Parietal lobe (tissue), 1 donor: ENCODE results near the gene ISOC2. TPM values are rescaled to one million over a fixed set of nuclear protein-coding genes. Genes with fewer than 3 reads are reported as not detected.

Experiments used
- total RNA-seq: library from RNA; depleted of rRNA; stranded (reverse); fragments of >200 nt; gene quantifications from one replicate; pipeline ENCODE4 v1.2.3, GENCODE V29; 2014

Gene ISOC2, protein sequence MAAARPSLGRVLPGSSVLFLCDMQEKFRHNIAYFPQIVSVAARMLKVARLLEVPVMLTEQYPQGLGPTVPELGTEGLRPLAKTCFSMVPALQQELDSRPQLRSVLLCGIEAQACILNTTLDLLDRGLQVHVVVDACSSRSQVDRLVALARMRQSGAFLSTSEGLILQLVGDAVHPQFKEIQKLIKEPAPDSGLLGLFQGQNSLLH
- 13.1 TPM for total RNA-seq

DNA sequence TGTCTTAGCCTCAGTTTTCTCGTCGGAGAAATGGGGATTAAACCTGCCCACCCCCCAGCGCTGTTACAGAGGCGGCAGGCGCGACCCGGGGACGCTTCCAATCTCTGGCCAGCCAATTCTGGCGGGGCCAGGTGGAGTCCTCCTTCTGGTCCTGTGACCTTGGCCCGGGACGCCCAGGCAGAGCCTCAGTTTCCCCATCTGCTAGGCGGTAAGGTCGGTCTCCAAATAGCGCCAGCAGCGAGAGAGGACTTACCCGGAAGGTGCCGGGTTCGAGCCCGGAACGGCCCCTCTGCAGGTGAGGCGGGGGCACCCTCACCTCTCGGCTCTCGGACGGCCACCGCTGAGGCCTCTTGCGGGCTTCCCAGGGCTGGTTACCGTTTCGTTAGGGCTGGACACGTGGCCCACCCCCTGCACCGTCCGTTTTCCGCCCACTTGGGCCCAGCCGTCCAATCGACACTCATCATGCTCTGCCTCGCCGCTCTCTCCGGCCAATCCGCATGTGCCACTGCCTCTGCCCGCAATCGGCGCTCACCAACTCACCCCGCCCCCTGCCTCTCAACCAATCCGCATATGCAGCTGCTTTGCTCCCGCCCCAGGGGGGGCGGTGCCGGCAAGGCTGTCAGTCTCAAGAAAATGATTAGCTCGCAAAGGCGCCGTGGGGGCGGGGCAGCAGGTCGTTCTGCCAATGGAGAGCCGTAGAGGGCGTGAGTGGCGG, at the start of gene ISOC2:
Gene ISOC2, minus strand, starts transcription at position 384 of the 715 bp plus-strand sequence. CDS start 5,156 bp downstream, outside the sequence.

DNA sequence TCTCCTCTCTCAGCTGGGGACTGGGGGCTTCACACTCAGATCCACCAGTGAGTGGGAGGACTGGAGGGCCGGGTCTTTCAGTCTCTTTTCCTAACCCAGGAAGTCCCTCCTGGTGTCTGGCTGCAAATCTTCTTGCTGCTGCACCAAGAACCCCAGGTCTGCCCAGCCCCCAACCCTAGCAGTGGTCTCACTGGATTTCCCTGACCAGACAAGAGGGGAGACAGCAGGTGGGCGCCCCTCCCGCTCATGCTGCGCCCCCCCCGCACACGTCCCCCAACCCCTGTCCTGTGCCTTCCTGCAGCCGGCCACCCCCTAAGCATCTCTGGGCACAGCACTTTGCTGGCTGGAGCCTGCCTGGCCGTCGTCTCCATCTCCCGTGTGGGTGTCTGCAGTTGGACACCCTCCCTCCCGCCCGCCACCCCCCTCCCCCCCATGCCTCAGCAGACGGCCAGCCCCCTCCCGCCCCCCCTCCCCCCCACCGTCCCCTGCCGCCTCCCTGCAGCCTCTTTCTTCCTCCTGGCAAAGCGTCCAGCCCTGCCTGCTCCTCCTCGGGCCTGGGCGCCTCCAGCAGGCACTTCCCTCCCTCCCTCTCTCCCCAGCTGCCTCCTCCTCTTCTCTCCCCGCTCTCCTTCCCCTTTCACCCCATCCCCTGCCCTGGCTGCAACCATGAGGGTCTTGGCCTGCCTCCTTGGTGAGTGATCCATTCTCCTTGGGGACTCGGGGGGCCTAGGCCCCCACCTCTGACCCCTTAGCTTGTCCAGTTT, 26.7 kb upstream of the ISOC2 start, which contains the start of gene SSC5D:
Gene SSC5D, plus strand, starts transcription at position 513 of the 764 bp plus-strand sequence. Its CDS starts 154 bp downstream, at position 667.

DNA sequence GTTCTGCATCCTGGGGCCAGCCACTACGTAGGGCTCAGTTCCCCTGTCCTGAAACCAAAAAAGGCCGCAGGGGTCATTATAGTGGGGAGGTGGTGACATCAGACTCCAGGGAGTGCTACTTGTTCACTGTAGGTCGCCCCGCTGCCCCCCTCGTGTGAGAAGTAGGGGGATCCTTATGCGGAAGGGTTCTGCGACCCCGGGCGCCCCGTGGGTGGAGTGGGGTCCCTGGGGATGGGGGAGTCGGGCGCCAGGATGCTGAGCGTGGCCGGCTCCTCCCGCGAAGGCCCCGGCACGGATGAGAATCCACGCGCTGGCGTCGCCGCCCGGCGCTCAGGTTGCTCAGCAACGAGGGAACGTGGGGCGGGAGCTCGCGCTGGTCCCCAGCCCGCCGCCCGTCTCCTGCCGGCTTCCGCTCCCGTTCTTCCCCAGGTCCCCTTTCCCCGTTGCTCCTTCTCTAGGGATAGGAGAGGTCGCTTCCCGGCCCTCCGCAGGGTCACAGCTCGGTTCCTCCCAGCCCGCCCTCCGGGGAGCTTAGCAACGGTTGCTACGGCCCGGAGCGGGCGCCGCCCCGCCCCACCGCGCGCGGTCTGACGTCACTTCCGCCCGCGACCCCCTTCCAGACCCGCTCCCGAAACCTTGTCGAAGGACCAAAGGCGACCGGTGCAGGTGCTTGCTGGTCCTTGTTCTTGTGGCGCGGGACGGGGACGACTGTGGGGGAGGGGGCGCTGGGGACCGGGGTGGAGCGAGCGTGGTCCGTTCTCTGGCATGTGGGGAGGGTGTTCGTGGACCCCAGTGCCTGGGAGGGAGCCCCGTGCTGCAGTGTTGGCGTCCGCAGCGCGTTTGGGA, 23.4 kb upstream of the ISOC2 start, which contains the start of gene NAT14:
Gene NAT14, plus strand, starts transcription at position 596 of the 846 bp plus-strand sequence. CDS start 521 bp downstream, outside the sequence.

DNA sequence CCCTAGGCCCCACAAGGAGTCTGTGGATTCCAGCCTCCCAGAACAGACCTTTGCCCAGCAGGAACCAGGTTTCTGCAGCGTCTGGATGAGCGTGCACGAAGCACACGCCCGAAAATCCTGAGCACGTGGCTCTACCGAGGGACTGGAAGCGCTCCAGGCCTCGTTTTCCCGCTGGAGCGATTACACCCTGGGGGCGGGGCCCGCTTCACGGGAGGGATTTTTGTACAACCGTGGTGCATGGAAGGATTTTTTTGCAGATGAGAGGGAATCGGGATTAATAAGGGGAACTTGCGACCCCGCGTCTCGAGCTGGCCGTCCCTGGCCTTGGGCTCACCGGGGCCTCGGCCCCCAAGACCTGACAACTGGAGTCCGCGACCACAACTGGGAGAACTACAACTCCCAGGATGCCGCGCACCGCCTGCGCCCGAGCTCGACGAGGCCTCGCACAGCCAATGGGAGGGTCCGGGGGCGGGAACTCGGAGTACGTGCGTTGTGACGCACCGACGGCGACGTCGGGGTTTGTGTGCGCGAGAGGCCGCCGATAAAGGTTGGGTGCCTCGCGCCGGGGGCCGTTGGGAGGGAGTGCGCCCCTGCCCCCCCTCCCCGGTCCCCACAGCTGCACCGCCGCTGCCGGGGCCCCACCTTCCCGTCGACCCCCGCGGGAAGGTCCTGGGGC, 14.8 kb upstream of the ISOC2 start, which contains the start of gene ZNF628:
Gene ZNF628, plus strand, starts transcription at position 518 of the 676 bp plus-strand sequence. CDS start 3,294 bp downstream, outside the sequence.

DNA sequence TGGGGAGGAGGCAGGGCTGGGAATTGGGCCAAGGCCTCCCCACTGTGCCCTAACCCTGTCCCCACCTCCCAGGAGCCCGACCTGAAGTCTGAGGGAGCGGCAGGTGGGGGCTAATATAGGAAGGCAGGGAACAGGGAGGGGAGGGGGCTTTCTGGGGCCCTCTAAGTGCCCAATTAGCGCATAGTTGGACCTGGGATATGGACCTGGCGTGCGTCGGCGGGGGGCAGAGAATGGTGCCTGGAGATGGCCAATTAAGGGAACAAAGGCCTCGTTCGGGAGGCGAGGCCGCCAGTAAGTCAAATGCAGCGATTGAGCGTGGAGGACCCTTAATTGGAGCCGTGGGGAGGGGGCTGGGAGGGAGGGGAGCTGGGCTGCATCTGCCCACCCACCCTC, 3.2 kb upstream of the ISOC2 start, which contains the start of gene C19orf85:
Gene C19orf85, minus strand, starts transcription at position 90 of the 393 bp plus-strand sequence. CDS start 197 bp downstream, outside the sequence.

DNA sequence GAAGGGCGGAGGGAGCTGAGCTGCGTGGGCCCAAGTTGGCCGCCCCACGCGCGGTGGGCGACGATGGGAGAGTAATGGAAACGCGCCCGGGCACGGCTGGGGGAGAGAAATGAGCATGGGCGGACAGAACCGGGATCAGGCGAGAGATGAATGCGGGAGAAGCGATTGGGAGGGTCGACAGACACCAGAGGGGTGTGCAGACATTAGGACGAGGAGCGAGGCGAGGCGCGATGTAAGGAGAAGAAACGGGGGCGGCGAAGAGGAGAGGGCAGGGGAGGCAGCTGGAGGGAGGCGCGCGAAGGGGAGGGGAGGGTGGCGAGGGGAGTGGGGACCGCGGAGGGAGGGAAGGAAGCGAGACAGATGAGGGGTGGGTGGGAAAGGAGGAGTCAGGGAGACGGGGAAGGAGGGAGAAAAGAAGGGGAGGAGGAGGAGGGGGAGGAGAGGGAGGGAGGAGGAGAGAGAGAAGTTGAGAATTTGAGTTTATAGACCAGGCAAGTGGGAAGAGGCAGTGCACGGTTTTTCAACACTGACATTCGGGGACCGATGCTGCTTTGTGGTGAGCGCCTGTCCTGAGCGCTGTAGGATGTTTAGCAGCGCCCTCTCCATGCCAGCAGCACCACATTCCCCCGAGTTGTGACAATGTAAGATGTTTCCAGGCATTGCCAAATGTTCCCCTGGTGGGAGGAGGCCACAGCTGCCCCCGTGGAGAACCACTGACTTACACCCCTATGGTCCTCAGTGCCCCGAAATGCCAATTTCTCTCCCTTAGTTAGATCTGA, 18.2 kb downstream of the ISOC2 start, which contains the start of gene SHISA7:
Gene SHISA7, minus strand, starts transcription at position 256 of the 779 bp plus-strand sequence. CDS start 437 bp downstream, outside the sequence.

DNA sequence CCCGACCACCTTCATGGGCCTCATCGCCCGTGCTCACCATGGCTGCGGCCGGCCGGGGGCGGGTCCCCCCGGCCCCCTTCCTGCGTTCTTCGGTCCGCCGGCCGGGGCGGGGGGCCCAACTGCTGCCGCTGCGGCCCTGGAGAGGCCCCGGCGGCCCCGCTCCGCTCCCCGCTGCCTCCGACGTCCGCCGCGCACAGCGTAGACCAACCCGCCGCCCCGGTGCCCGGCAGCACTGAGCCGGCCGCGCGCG, 54.0 kb downstream of the ISOC2 start, which contains the start of gene UBE2S:
Gene UBE2S, minus strand, starts transcription at position 239 of the 250 bp plus-strand sequence. Its CDS starts 199 bp downstream, at position 40.

Other genes with a start within 250 kb of the ISOC2 start
- 4.4 TPM for gene TMEM86B, start 232.9 kb downstream of the ISOC2 start, total RNA-seq
- gene PPP6R1, start 202.6 kb downstream of the ISOC2 start, total RNA-seq = 25.0 TPM
- 20.3 TPM for gene HSPBP1, start 181.5 kb downstream of the ISOC2 start, total RNA-seq
- gene BRSK1, start 177.6 kb downstream of the ISOC2 start, total RNA-seq = 82.9 TPM
- gene TMEM150B, start 136.3 kb downstream of the ISOC2 start, total RNA-seq = not detected
- gene KMT5C, start 121.8 kb downstream of the ISOC2 start, total RNA-seq = 15.0 TPM
- gene COX6B2, start 106.9 kb downstream of the ISOC2 start, total RNA-seq = not detected
- not detected for gene GARIN5B, start 98.4 kb downstream of the ISOC2 start, total RNA-seq
- gene IL11, start 91.2 kb downstream of the ISOC2 start, total RNA-seq = not detected
- not detected for gene TMEM190, start 84.8 kb downstream of the ISOC2 start, total RNA-seq
- gene TMEM238, start 77.3 kb downstream of the ISOC2 start, total RNA-seq = not detected
- gene RPL28, start 75.7 kb downstream of the ISOC2 start, total RNA-seq = 157 TPM
- gene UBE2S, start 53.9 kb downstream of the ISOC2 start, total RNA-seq = 22.8 TPM
- 8.5 TPM for gene SHISA7, start 18.3 kb downstream of the ISOC2 start, total RNA-seq
- gene C19orf85, start 3.1 kb upstream of the ISOC2 start, total RNA-seq = not detected
- 1.6 TPM for gene ZNF628, start 15.0 kb upstream of the ISOC2 start, total RNA-seq
- 12.5 TPM for gene NAT14, start 23.5 kb upstream of the ISOC2 start, total RNA-seq
- 0.63 TPM for gene SSC5D, start 26.8 kb upstream of the ISOC2 start, total RNA-seq
- not detected for gene SBK2, start 75.5 kb upstream of the ISOC2 start, total RNA-seq
- gene SBK3, start 83.9 kb upstream of the ISOC2 start, total RNA-seq = not detected
- 2.8 TPM for gene ZNF579, start 119.2 kb upstream of the ISOC2 start, total RNA-seq
- gene FIZ1, start 137.9 kb upstream of the ISOC2 start, total RNA-seq = 3.8 TPM
- gene ZNF524, start 138.6 kb upstream of the ISOC2 start, total RNA-seq = 4.7 TPM
- 3.1 TPM for gene ZNF865, start 144.0 kb upstream of the ISOC2 start, total RNA-seq
- gene ZNF784, start 162.9 kb upstream of the ISOC2 start, total RNA-seq = 4.7 TPM
- 7.2 TPM for gene ZNF580, start 179.4 kb upstream of the ISOC2 start, total RNA-seq
- gene ZNF581, start 182.0 kb upstream of the ISOC2 start, total RNA-seq = 10.3 TPM
- gene CCDC106, start 186.6 kb upstream of the ISOC2 start, total RNA-seq = 9.7 TPM
- 76.7 TPM for gene U2AF2, start 193.4 kb upstream of the ISOC2 start, total RNA-seq
- 33.8 TPM for gene EPN1, start 213.6 kb upstream of the ISOC2 start, total RNA-seq